Fibroblast of skin of abdomen (primary cell): ENCODE measurements around the gene CSAG2.

Experiments used
- DNase-seq: peaks from one replicate; pipeline ENCODE4 v3.0.0-alpha.2; 2013

Gene CSAG2

DNA sequence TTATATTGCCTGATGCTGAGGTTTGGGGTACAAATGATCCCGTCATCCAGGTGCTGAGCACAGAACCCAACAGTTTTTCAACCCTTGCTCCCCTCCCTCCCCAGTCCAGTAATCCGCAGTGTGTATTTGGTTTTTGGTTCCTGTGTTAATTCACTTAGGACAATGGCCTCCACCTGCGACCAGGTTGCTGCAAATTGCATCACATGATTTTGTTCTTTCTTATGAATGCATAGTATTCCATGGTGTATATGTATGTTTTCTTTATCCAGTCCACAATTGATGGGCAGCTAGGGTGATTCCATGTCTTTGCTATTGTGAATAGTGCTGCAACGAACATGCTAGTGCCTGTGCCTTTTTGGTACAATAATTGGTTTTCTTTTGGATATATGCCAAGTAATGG lies 46.0 kb downstream of the CSAG2 start:
- DNase-seq, result no peak

GRCh38 chrX:152658302-152658701 lies 50.8 kb downstream of the CSAG2 start:
- DNase-seq, result no peak
